ENCODE results near the gene CEP70.

CEP70 gene

GRCh38 chr3:138594935-138595610 is 1.0 kb upstream of the CEP70 start:
- H3K4me3 ChIP-seq (replicated peaks; ENCODE audit: low read depth, low read length) = no peak overlapping the region
- no peak for TF ChIP-seq CTCF (IDR thresholded peaks at IDR 0.05; ENCODE audit: insufficient read depth, low read length, poor library complexity, severe bottlenecking)
- no peaks in the 10 kb centered on the region for H3K27me3 ChIP-seq (replicated peaks; ENCODE audit: control insufficient read depth, insufficient read depth, low read length)
- no peaks in the 10 kb centered on the region for H3K36me3 ChIP-seq (ENCODE audit: control insufficient read depth, insufficient read depth, low read length)
- DNase-seq (ENCODE audit: extremely low read depth, insufficient read length) = no peak

- Histone ChIP-seq H3K36me3 (ENCODE audit: control insufficient read depth, insufficient read depth, low read length) (no peaks in the 10 kb centered on the region), H3K27me3 (replicated peaks; ENCODE audit: control insufficient read depth, insufficient read depth, low read length) (no peaks in the 10 kb centered on the region), H3K4me3 (replicated peaks; ENCODE audit: low read depth, low read length) (peak overlapping the region; percentile 69)
- no peak for TF ChIP-seq CTCF (IDR thresholded peaks at IDR 0.05; ENCODE audit: insufficient read depth, low read length, poor library complexity, severe bottlenecking)
- no peak for DNase-seq (ENCODE audit: extremely low read depth, insufficient read length)
Measured at GRCh38 chr3:138593488-138594149, 441 bp downstream of the CEP70 start.

- no peak overlapping the region for H3K4me3 ChIP-seq (replicated peaks; ENCODE audit: low read depth, low read length)
- no peak for TF ChIP-seq CTCF (IDR thresholded peaks at IDR 0.05; ENCODE audit: insufficient read depth, low read length, poor library complexity, severe bottlenecking)
- DNase-seq (ENCODE audit: extremely low read depth, insufficient read length) = no peak
- H3K27me3 ChIP-seq (replicated peaks; ENCODE audit: control insufficient read depth, insufficient read depth, low read length) = no peaks in the 10 kb centered on the region
- no peaks in the 10 kb centered on the region for H3K36me3 ChIP-seq (ENCODE audit: control insufficient read depth, insufficient read depth, low read length)
Measured at GRCh38 chr3:138591392-138591791, 2.7 kb downstream of the CEP70 start.

DNA sequence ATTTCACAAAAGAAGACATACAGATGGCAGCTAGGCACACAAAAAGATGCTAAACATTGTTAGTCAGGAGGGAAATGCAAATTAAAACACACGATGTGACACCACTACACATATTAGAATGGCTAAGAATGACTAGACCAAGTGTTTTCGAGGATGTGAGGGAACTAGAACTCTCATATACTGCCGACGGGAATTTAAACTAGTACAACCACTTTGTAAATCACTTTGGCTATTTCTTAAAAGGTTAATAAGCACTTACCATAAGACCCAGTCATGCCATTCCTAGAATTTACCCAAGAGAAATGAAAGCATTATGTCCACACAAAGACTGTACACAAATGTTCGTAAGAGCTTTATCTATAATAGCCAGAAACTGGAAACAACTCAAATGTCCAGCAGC is 5.6 kb downstream of the CEP70 start:
- H3K4me3 ChIP-seq (replicated peaks; ENCODE audit: low read depth, low read length) = no peak overlapping the region
- no peaks in the 10 kb centered on the region for H3K27me3 ChIP-seq (replicated peaks; ENCODE audit: control insufficient read depth, insufficient read depth, low read length)
- no peak for TF ChIP-seq CTCF (IDR thresholded peaks at IDR 0.05; ENCODE audit: insufficient read depth, low read length, poor library complexity, severe bottlenecking)
- H3K36me3 ChIP-seq (ENCODE audit: control insufficient read depth, insufficient read depth, low read length) = no peaks in the 10 kb centered on the region
- no peak for DNase-seq (ENCODE audit: extremely low read depth, insufficient read length)

GRCh38 chr3:138587374-138587773 is 6.7 kb downstream of the CEP70 start:
- H3K27me3 ChIP-seq (replicated peaks; ENCODE audit: control insufficient read depth, insufficient read depth, low read length) = no peaks in the 10 kb centered on the region
- no peak overlapping the region for H3K4me3 ChIP-seq (replicated peaks; ENCODE audit: low read depth, low read length)
- no peak for DNase-seq (ENCODE audit: extremely low read depth, insufficient read length)
- H3K36me3 ChIP-seq (ENCODE audit: control insufficient read depth, insufficient read depth, low read length) = no peaks in the 10 kb centered on the region
- TF ChIP-seq CTCF (IDR thresholded peaks at IDR 0.05; ENCODE audit: insufficient read depth, low read length, poor library complexity, severe bottlenecking) = no peak
